HUES48 (cell line): Measurements from ENCODE around the gene KRTAP1-3.
"Not testable (repeated sequence)": the region's sequence is repeated elsewhere in the genome, so short reads cannot be mapped to it uniquely, and the experiment has no call there.

Source experiments
- H3K27ac ChIP-seq: one replicate; pipeline ENCODE4 v1.7.0; 2013; ENCODE audit warnings: low read depth, low read length, inconsistent platforms
- H3K27me3 ChIP-seq: 2 replicates; pipeline ENCODE4 v1.6.1; 2013; ENCODE audit warnings: mild to moderate bottlenecking, low read length; ENCODE audit not compliant: control insufficient read depth, insufficient read depth
- H3K36me3 ChIP-seq: 2 replicates; pipeline ENCODE4 v1.6.1; 2013; ENCODE audit warnings: low read length; ENCODE audit not compliant: control insufficient read depth, insufficient read depth
- H3K4me1 ChIP-seq: 2 replicates; pipeline ENCODE4 v1.6.1; 2013; ENCODE audit warnings: mild to moderate bottlenecking, low read length; ENCODE audit not compliant: control insufficient read depth, insufficient read depth
- H3K4me3 ChIP-seq: 2 replicates; pipeline ENCODE4 v1.5.1; 2013; ENCODE audit warnings: mild to moderate bottlenecking, low read depth, low read length
- H3K9ac ChIP-seq: 2 replicates; pipeline ENCODE4 v1.6.1; 2013; ENCODE audit warnings: mild to moderate bottlenecking, low read depth, low read length, moderate library complexity
- H3K9me3 ChIP-seq: 2 replicates; pipeline ENCODE4 v1.6.1; 2013; ENCODE audit warnings: low read length; ENCODE audit not compliant: control insufficient read depth, insufficient read depth

The KRTAP1-3 gene, protein sequence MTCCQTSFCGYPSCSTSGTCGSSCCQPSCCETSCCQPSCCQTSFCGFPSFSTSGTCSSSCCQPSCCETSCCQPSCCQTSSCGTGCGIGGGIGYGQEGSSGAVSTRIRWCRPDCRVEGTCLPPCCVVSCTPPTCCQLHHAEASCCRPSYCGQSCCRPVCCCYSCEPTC

DNA sequence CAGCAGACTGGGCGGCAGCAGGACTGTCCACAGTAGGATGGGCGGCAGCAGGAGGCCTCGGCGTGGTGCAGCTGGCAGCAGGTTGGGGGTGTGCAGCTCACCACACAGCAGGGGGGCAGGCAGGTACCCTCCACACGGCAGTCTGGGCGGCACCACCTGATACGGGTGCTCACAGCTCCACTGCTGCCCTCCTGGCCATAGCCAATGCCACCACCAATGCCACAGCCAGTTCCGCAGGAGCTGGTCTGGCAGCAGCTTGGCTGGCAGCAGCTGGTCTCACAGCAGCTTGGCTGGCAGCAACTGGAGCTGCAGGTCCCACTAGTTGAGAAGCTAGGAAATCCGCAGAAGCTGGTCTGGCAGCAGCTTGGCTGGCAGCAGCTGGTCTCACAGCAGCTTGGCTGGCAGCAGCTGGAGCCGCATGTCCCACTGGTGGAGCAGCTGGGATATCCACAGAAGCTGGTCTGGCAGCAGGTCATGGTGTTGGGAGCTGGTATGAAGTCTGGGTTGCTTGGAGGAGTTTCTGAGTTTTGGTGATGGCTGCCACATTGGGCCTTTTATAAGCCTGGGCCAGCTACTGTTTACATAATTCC lies at the start of gene KRTAP1-3:
Gene KRTAP1-3 (minus strand): TSS at position 529 of the 590 bp plus-strand sequence. CDS start 53 bp downstream, at position 476.
- H3K36me3 ChIP-seq, H3K9ac ChIP-seq, H3K27ac ChIP-seq, H3K9me3 ChIP-seq, H3K4me3 ChIP-seq, H3K27me3 ChIP-seq: not testable (repeated sequence)
- peaks cover 26% of the 10 kb centered on the region for H3K4me1 ChIP-seq

DNA sequence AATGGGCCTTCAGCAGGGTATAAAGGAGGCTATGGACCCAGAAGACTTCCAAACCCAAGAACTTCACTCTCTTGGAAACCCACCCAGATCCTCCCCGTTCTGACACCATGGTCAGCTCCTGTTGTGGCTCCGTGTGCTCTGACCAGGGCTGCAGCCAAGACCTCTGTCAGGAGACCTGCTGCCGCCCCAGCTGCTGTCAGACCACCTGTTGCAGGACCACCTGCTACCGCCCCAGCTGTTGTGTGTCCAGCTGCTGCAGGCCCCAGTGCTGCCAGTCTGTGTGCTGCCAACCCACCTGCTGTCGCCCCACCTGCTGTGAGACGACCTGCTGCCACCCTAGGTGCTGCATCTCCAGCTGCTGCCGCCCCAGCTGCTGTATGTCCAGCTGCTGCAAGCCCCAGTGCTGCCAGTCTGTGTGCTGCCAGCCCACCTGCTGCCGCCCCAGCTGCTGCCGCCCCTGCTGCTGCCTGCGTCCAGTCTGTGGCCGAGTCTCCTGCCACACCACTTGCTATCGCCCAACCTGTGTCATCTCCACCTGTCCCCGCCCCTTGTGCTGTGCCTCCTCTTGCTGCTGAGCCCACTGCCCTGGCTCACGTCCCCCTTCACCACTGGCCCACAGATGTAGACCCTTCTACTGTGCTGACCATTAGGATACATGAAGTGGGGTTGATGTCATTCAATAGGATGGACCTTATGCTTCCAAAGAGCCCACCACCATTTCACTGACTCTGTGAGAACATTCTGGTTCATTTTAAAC lies 49.6 kb upstream of the KRTAP1-3 start, which contains the start of gene KRTAP4-7:
Gene KRTAP4-7 (plus strand): TSS at position 51 of the 757 bp plus-strand sequence. CDS start 57 bp downstream, at position 108.
- not testable (repeated sequence) for H3K27ac ChIP-seq, H3K9ac ChIP-seq, H3K9me3 ChIP-seq, H3K36me3 ChIP-seq, H3K4me1 ChIP-seq, H3K27me3 ChIP-seq, H3K4me3 ChIP-seq

DNA sequence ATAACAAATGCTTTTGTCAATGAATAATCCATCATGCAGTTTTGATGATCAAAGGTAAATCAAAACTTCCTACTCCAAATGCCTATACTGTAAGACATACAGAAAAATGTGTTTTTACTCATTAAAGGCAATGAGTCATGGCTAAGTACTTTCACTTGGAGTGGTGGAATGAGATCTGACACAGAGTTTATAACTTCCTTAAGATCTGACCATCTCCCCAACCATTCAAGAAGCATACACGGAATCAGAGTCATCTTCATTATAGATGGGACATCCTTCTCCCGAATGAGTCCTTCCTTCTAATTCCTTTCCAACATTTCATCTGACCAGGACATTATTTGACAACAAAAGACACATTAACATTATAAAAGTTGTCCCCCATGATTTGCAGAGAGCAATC lies 48.8 kb upstream of the KRTAP1-3 start:
- not testable (repeated sequence) for H3K4me1 ChIP-seq, H3K4me3 ChIP-seq, H3K9me3 ChIP-seq, H3K27ac ChIP-seq, H3K36me3 ChIP-seq, H3K9ac ChIP-seq, H3K27me3 ChIP-seq

DNA sequence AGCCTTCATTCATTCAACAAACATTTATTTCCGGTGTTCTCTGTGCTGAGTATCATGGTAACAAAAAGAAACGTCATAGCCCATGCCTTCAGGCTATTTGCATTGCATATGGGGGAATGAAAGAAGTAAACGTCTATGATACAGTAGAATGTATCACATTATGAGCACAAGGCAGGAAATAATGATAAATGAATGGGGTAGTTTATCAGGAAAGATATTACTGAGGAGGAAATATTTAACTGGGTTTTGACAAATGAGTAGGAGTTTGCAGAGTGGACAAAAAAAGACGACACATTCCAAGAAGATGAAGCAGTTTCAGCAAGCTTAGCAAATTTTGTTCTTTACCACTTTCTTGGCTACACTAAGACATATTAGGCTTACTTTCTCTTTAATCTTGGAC lies 48.0 kb upstream of the KRTAP1-3 start:
- Histone ChIP-seq H3K9me3 (no peaks in the 10 kb centered on the region), H3K27ac (no peak overlapping the region), H3K27me3 (no peaks in the 10 kb centered on the region), H3K36me3 (no peaks in the 10 kb centered on the region), H3K4me1 (no peaks in the 10 kb centered on the region), H3K4me3 (no peak overlapping the region), H3K9ac (no peak overlapping the region)

DNA sequence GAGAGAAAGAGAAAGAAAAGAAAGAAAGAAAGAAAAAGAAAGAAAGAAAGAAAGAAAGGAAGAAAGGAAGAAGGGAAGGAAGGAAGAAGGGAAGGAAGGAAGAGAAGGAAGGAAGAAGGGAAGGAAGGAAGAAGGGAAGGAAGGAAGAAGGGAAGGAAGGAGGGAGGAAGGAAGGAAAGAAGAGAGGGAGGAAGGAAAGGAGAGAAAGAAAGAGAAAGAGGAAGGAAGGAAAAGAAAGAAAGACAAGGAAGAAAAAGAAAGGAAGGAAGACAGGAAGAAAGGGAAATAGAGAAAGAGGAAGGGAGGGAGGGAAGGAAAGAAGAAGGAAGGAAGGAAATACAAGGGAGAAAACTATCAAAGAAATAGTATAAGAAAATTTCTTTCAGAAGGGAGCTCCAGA lies 42.1 kb upstream of the KRTAP1-3 start:
- Histone ChIP-seq H3K27ac (no peak overlapping the region), H3K4me3 (no peak overlapping the region), H3K36me3 (no peaks in the 10 kb centered on the region), H3K9me3 (no peaks in the 10 kb centered on the region), H3K27me3 (no peaks in the 10 kb centered on the region), H3K4me1 (no peaks in the 10 kb centered on the region), H3K9ac (no peak overlapping the region)

DNA sequence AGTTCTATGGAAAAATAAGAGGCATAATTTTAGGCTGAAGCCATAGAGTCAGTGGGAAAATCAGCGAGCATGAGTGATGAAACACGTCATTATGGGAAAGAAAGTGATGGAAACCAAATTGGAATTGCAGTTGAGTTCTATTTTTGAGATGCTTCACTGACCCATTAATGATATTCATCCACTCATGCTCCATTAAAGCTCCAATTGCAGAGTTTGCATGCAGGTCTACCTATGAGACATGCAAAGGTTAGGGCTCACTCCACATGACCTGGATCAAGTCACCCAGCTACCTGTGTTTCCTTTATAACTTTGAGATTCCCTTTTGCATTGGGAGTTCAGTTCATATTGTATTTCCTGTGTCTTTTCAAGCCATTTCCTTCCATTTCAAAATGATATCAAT lies 39.0 kb upstream of the KRTAP1-3 start:
- no peak overlapping the region for H3K9ac ChIP-seq
- no peaks in the 10 kb centered on the region for H3K9me3 ChIP-seq
- no peaks in the 10 kb centered on the region for H3K36me3 ChIP-seq
- H3K27me3 ChIP-seq = no peaks in the 10 kb centered on the region
- H3K27ac ChIP-seq = no peak overlapping the region
- H3K4me1 ChIP-seq = no peaks in the 10 kb centered on the region
- no peak overlapping the region for H3K4me3 ChIP-seq

DNA sequence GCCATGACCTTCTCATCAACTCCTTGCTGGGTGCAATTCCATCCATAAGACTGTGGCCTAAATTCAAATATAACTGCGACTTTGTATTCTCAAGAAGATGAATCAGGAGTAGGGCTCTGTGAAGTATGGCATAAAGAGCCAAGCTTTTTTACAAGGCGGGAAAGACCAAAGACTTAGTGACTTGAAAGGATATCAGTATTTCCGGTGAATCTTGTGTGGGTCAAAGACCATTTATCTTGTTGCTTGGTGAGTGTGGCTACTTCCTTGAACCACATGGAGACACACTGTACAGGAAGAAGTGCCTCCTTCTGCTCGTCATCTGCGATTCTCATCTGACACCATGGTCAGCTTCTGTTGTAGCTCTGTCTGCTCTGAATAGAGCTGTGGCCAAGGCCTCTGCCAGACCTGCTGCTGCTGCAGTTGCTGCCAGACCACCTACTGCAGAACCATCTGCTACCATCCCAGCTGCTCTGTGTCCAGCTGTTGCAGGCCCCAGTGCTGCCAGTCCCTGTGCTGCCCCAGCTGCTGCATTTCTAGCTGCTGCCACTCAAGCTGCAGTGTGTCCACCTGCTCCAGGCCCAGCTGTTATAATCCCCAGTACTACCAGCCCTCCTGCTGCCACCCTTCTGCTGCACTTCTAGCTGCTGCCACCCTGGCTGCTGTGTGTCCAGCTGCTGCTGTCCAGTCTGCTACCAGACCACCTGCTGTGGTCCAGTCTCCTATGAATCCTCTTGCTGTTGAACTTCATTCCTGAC lies 37.1 kb upstream of the KRTAP1-3 start:
- no peak overlapping the region for H3K4me3 ChIP-seq
- no peaks in the 10 kb centered on the region for H3K9me3 ChIP-seq
- no peak overlapping the region for H3K9ac ChIP-seq
- no peak overlapping the region for H3K27ac ChIP-seq
- no peaks in the 10 kb centered on the region for H3K4me1 ChIP-seq
- H3K27me3 ChIP-seq = no peaks in the 10 kb centered on the region
- H3K36me3 ChIP-seq = no peaks in the 10 kb centered on the region

DNA sequence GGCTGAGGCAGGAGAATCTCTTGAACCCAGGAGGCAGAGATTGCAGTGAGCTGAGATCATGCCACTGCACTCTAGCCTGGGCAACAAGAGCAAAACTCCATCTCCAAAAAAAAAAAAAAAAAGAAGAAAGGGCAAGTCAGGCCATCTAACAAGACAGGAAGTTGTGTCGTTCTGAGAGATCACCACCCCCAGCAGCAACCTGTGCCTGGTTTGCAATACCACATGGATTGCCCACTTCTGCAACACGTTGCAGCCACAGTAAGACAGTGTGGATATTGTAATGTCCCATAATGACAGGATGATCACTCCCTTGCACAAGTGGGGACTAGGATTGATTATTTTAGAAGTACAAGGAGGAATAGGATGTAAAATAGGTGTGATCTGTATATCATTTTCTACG lies 34.4 kb upstream of the KRTAP1-3 start:
- H3K9me3 ChIP-seq = no peaks in the 10 kb centered on the region
- no peak overlapping the region for H3K27ac ChIP-seq
- H3K36me3 ChIP-seq = no peaks in the 10 kb centered on the region
- no peaks in the 10 kb centered on the region for H3K27me3 ChIP-seq
- no peak overlapping the region for H3K9ac ChIP-seq
- H3K4me1 ChIP-seq = no peaks in the 10 kb centered on the region
- no peak overlapping the region for H3K4me3 ChIP-seq

DNA sequence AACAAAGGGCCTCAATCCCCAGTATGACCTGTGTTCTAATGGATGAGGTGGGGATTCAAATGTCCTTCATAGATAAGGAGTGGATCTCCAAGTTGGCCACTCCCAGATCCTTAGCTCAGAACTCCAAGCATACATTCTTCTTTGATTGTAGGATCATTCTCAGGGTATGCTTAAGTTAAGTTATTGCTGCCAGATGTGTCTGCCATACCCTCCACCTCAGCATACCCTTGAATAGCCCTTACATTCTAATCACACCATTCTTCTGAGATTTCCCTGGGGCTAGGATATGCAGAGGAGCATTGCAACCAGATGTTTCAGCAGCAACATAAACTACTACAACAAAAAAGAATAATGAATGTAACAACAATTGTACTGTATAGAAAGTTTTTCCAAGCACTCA lies 32.6 kb upstream of the KRTAP1-3 start:
- H3K4me1 ChIP-seq = no peaks in the 10 kb centered on the region
- no peaks in the 10 kb centered on the region for H3K27me3 ChIP-seq
- no peak overlapping the region for H3K27ac ChIP-seq
- H3K36me3 ChIP-seq = no peaks in the 10 kb centered on the region
- H3K9me3 ChIP-seq = no peaks in the 10 kb centered on the region
- no peak overlapping the region for H3K9ac ChIP-seq
- no peak overlapping the region for H3K4me3 ChIP-seq

DNA sequence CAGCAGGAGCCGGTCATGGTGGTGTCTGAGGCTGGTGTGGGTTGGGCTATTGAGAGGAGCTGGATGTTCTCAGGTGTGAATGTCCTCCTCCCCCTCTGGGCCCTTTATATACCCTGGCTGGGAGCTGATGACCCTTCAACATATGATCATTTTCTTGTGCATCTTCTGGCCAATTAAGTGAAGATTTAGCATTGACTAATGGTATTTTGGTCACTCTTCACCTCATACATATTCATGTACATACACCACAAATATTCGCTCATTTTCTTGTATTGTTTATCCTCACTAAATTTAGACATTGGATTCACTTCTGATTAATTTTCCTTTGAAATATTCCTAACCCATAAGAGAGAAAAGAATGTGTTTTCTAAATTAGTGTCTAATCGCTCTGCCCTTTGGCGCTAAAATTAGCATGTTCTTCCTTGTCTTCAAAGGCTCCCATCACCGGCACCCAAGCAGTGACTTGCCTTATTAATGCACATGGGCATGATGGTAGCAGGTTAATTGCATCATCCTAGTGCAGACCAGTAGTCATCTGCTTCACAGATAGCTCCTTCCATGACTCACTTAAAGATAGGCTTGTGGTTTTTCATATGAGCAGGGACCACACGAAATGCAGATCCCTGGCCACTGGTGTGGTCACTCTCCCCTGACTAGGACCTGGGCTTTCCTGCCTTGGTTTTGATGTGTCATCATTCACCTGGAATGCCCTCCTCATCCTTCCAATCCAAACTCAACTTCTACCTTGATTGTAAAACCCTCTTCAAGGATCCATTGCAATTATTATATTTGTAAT lies 31.4 kb upstream of the KRTAP1-3 start, which contains the start of gene KRTAP2-4:
Gene KRTAP2-4 (minus strand): TSS at position 51 of the 796 bp plus-strand sequence. CDS start 34 bp downstream, at position 17.
- Histone ChIP-seq H3K36me3 (no peaks in the 10 kb centered on the region), H3K27me3 (no peaks in the 10 kb centered on the region), H3K27ac (no peak within 1 kb of the TSS), H3K9me3 (no peaks in the 10 kb centered on the region), H3K9ac (no peak within 1 kb of the TSS), H3K4me3 (no peak within 1 kb of the TSS), H3K4me1 (no peaks in the 10 kb centered on the region)
